Kidney (tissue), 14 donors: Measurements from ENCODE around the gene DSCAM. TPM values are rescaled to one million over a fixed set of nuclear protein-coding genes. Genes with fewer than 3 reads are reported as not detected.

Experiments
- DNase-seq, 5 donors: peaks; one replicate each; pipeline ENCODE4 v3.0.0-alpha.2; 2013 to 2020
- FAIRE-seq: peaks from 2 replicates; lab custom pipeline; 2012; peaks lifted over from hg19 to GRCh38; lab: Jason Lieb, UNC
- H3K27ac ChIP-seq, 2 donors: one replicate each; pipeline ENCODE4 v1.7.0; 2013; ENCODE audit warnings: low read depth in 2 of 2, low read length in 2 of 2, inconsistent platforms in 1 of 2
- H3K27me3 ChIP-seq: one replicate; pipeline ENCODE4 v1.7.1; 2013; ENCODE audit warnings: low read length, inconsistent platforms; ENCODE audit not compliant: control insufficient read depth, insufficient read depth
- H3K36me3 ChIP-seq, 3 donors: one replicate each; pipeline versions ENCODE4 v1.7.0 to v1.7.1; 2013; ENCODE audit warnings: low read length in 3 of 3, control low read depth in 1 of 3, inconsistent platforms in 1 of 3; ENCODE audit not compliant: insufficient read depth in 3 of 3, control insufficient read depth in 2 of 3
- H3K4me1 ChIP-seq, 3 donors: one replicate each; pipeline versions ENCODE4 v1.7.0 to v1.7.1; 2013; ENCODE audit warnings: low read length in 3 of 3, inconsistent platforms in 1 of 3, low read depth in 1 of 3; ENCODE audit not compliant: control insufficient read depth in 2 of 3, insufficient read depth in 2 of 3
- H3K4me3 ChIP-seq, 3 donors: one replicate each; pipeline versions ENCODE4 v1.7.0 to v1.8.1; 2013; ENCODE audit warnings: low read length in 3 of 3, control low read depth in 1 of 3, inconsistent platforms in 1 of 3
- H3K9ac ChIP-seq, 3 donors: one replicate each; pipeline versions ENCODE4 v1.7.0 to v1.7.1; 2013; ENCODE audit warnings: low read length in 3 of 3, control low read depth in 1 of 3, inconsistent platforms in 1 of 3
- H3K9me3 ChIP-seq, 3 donors: one replicate each; pipeline versions ENCODE4 v1.7.0 to v1.7.1; 2013; ENCODE audit warnings: low read length in 3 of 3, control low read depth in 1 of 3, inconsistent platforms in 1 of 3; ENCODE audit not compliant: control insufficient read depth in 2 of 3, insufficient read depth in 1 of 3
- CTCF ChIP-seq: IDR thresholded peaks from 3 replicates; pipeline ENCODE4 v1.5.1; 2012; ENCODE audit warnings: mild to moderate bottlenecking, moderate library complexity, borderline replicate concordance; ENCODE audit not compliant: insufficient read depth; ENCODE audit errors: extremely low read depth
- intact Hi-C: fragments of 100-400 bp; cut with DNase I; formaldehyde crosslinking; loops from one replicate; pipeline ENCODE4 v1.11.1; 2022
- polyA plus RNA-seq: library from polyadenylated mRNA; stranded (reverse); fragments of 350-450 nt; fragmentation: Illumina TruSeq; extraction: RNeasy Lipid Tissue Mini Kit (QIAGEN cat#74804); gene quantifications from one replicate; pipeline ENCODE4 v1.2.3, GENCODE V29; 2014; ENCODE audit warnings: low read depth, low replicate concordance; ENCODE audit not compliant: insufficient read depth
- total RNA-seq: library from RNA; stranded (reverse); fragmentation: NEBNext Ultra II Directional; extraction: Animal tissue kit (Norgen Biotek cat#: 25700); gene quantifications from one replicate; pipeline ENCODE4 v1.2.1, GENCODE V29; 2021
- donor health status: control.
- donor health status: control.
- donor health status: control.
- donor health status: control.
- donor health status: control.
- donor health status: DM: yes; HTN: yes; CAD: no.
- donor health status: Normal renal cell carcinoma (clear cell type).

DSCAM gene
- total and polyA plus RNA-seq, 2 donors from 2014 or later = not detected

DNA sequence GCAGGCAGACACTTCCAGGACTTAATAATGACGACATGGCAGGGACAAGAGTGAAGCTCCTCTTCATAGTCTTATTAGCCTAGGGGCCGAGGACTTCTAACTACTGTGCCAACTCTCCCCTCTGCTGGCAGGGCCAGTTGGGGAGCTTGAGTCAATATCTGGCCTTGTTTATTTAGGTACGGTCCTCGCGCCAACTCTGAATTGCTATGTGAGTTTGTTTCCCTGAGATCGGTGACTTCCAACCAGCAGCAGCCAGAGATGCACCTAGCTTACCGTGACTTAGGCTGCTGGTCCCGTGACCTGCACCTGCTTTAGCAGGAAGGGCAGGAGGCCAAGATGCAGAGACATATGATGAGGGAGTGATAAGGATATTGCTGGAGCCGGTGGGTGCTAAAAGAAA lies 528.6 kb downstream of the DSCAM start:
- H3K27ac ChIP-seq = no peak overlapping the region

DNA sequence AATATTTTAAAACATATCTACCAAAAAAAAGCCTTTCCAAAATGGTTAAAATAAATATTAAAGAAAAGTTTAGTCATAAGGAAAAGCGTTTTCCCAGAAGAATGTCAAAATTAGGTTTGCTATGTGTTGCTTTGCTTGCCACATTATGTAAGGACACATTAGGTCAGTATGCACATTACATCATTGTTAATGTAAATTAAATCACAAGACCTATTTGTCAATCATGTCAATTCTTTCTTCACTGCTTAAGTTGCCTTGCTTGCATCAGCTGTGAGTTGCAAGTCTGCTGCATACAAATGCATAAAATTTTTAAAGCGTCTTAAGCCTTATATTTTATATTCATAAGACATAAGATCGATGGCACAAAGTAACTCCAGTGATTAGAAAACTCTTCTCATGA lies 530.9 kb downstream of the DSCAM start:
- DNase-seq (no peak), FAIRE-seq (no peak)
- no peaks in the 10 kb centered on the region for H3K4me1 ChIP-seq
- H3K27me3 ChIP-seq = no peaks in the 10 kb centered on the region
- intact Hi-C loops = no loop called here
- TF ChIP-seq CTCF = no peak
- H3K27ac ChIP-seq = no peak overlapping the region
- no peaks in the 10 kb centered on the region for H3K9me3 ChIP-seq
- no peak overlapping the region for H3K4me3 ChIP-seq
- H3K36me3 ChIP-seq = no peaks in the 10 kb centered on the region
- H3K9ac ChIP-seq = no peak overlapping the region

More for the DNA sequence above, 528.6 kb downstream of the DSCAM start:
- Histone ChIP-seq H3K27me3 (no peaks in the 10 kb centered on the region), H3K4me3 (no peak overlapping the region), H3K9ac (no peak overlapping the region), H3K4me1 (no peaks in the 10 kb centered on the region), H3K9me3 (no peaks in the 10 kb centered on the region), H3K36me3 (no peaks in the 10 kb centered on the region)
- TF ChIP-seq CTCF = no peak
- FAIRE-seq = no peak
- intact Hi-C loops = no loop called here
- no peak for DNase-seq

GRCh38 chr21:40315626-40316025 lies 531.3 kb downstream of the DSCAM start:
- H3K27me3 ChIP-seq = no peaks in the 10 kb centered on the region
- H3K9ac ChIP-seq = no peak overlapping the region
- DNase-seq = no peak
- H3K36me3 ChIP-seq = no peaks in the 10 kb centered on the region
- intact Hi-C loops = no loop called here
- no peaks in the 10 kb centered on the region for H3K4me1 ChIP-seq
- no peak overlapping the region for H3K4me3 ChIP-seq
- no peak for FAIRE-seq
- H3K9me3 ChIP-seq = no peaks in the 10 kb centered on the region
- H3K27ac ChIP-seq = no peak overlapping the region
- TF ChIP-seq CTCF = no peak

DNA sequence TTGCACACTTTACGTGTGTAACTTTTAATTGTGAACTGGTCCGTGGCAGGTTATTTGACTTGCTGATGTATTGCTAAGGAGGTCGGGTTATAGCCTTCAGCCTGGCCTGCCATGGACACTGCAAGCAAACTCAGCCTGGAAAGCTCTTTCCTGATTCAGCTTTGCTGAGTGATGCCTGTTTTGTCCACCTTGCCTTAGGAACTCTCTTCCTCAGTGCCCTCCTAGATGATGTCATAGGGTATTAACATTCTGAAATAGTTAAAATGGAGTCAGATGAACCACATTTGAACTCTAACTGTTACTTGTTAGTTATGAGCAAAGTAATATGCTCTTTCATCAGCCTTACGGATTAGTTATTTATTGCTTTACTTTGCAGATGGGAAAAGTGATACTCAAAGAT lies 533.7 kb downstream of the DSCAM start:
- H3K27ac ChIP-seq = no peak overlapping the region
- H3K4me3 ChIP-seq = no peak overlapping the region
- H3K4me1 ChIP-seq = no peaks in the 10 kb centered on the region
- TF ChIP-seq CTCF = no peak
- no peaks in the 10 kb centered on the region for H3K9me3 ChIP-seq
- intact Hi-C loops = no loop called here
- no peak overlapping the region for H3K9ac ChIP-seq
- no peak for FAIRE-seq
- H3K36me3 ChIP-seq = no peaks in the 10 kb centered on the region
- no peak for DNase-seq
- H3K27me3 ChIP-seq = no peaks in the 10 kb centered on the region
